IMR-90 (cell line): Measurements from ENCODE around the gene RIPPLY3. TPM values are rescaled to one million over a fixed set of nuclear protein-coding genes. Genes with fewer than 3 reads are reported as not detected.

Source experiments
- ATAC-seq: fragments of 200-7000 bp; cut with Tn5 transposase; 2 replicates; pipeline ENCODE4 v1.9.1; 2020; ENCODE audit warnings: low read depth, mild to moderate bottlenecking, moderate library complexity
- BruUV-seq: library from RNA; stranded (reverse); fragments of 400-500 nt; replicated peaks from 2 replicates; lab custom pipeline; 2021; lab: Mats Ljungman, UMichigan
- CTCF ChIA-PET: fragments of 300-600 bp; formaldehyde crosslinking; extraction: SDS; loops from one replicate; lab custom pipeline; 2021; ENCODE audit warnings: antibody characterized with exemption; lab: Yijun Ruan, JAX
- POLR2A ChIA-PET: fragments of 300-600 bp; sonication (Branson Sonifier 250); formaldehyde crosslinking; loops from one replicate; lab custom pipeline; 2022; ENCODE audit warnings: antibody characterized with exemption; ENCODE audit not compliant: unreplicated experiment; lab: Charles Lee
- DNase-seq: peaks from one replicate; pipeline ENCODE4 v3.0.0; 2013
- H2AFZ ChIP-seq: replicated peaks from 2 replicates; pipeline ENCODE3; 2013; ENCODE audit warnings: low read length, mild to moderate bottlenecking; ENCODE audit not compliant: poor library complexity
- H2AK5ac ChIP-seq: 2 replicates; pipeline ENCODE4 v1.6.1; 2013; ENCODE audit warnings: low read depth, low read length, inconsistent platforms
- H2AK9ac ChIP-seq: replicated peaks from 2 replicates; pipeline ENCODE3; 2013; ENCODE audit warnings: mild to moderate bottlenecking, low read depth, low read length, moderate library complexity; ENCODE audit not compliant: poor library complexity
- H2BK120ac ChIP-seq: 2 replicates; pipeline ENCODE4 v1.6.1; 2013; ENCODE audit warnings: low read depth, low read length, inconsistent platforms
- H2BK15ac ChIP-seq: 3 replicates; pipeline ENCODE4 v1.6.1; 2013; ENCODE audit warnings: low read depth, low read length, inconsistent platforms
- H2BK20ac ChIP-seq: 2 replicates; pipeline ENCODE4 v1.6.1; 2013; ENCODE audit warnings: low read depth, mild to moderate bottlenecking, inconsistent platforms, low read length, moderate library complexity
- H2BK5ac ChIP-seq: 2 replicates; pipeline ENCODE4 v1.6.1; 2013; ENCODE audit warnings: mild to moderate bottlenecking, low read depth, low read length, inconsistent platforms; ENCODE audit not compliant: poor library complexity, severe bottlenecking
- H3K14ac ChIP-seq: replicated peaks from 2 replicates; pipeline ENCODE4 v1.6.1; 2013; ENCODE audit warnings: low read depth, low read length, inconsistent platforms
- H3K18ac ChIP-seq: 2 replicates; pipeline ENCODE4 v1.6.1; 2013; ENCODE audit warnings: low read depth, low read length, control low read depth
- H3K23ac ChIP-seq: 2 replicates; pipeline ENCODE4 v1.6.1; 2013; ENCODE audit warnings: low read depth, low read length, inconsistent platforms
- H3K27ac ChIP-seq: 2 replicates; pipeline ENCODE4 v1.5.1; 2013; ENCODE audit warnings: mild to moderate bottlenecking, control low read depth, low read length; ENCODE audit not compliant: insufficient read depth
- H3K27me3 ChIP-seq: 2 replicates; pipeline ENCODE4 v1.6.1; 2013; ENCODE audit warnings: low read length; ENCODE audit not compliant: control insufficient read depth, insufficient read depth
- H3K36me3 ChIP-seq: 2 replicates; pipeline ENCODE4 v1.6.1; 2013; ENCODE audit warnings: low read length, mixed read lengths; ENCODE audit not compliant: control insufficient read depth, insufficient read depth
- H3K4ac ChIP-seq: 2 replicates; pipeline ENCODE4 v1.6.1; 2013; ENCODE audit warnings: low read depth, low read length, inconsistent platforms
- H3K4me1 ChIP-seq: 2 replicates; pipeline ENCODE4 v1.6.1; 2013; ENCODE audit warnings: low read length, mixed read lengths; ENCODE audit not compliant: control insufficient read depth, insufficient read depth
- H3K4me2 ChIP-seq: 2 replicates; pipeline ENCODE4 v1.6.1; 2013; ENCODE audit warnings: low read depth, mild to moderate bottlenecking, control low read depth, low read length, moderate library complexity
- H3K4me3 ChIP-seq: 2 replicates; pipeline ENCODE4 v1.5.1; 2013; ENCODE audit warnings: low read depth, mild to moderate bottlenecking, control low read depth, low read length, moderate library complexity; ENCODE audit not compliant: insufficient read depth
- H3K56ac ChIP-seq: 2 replicates; pipeline ENCODE4 v1.6.1; 2013; ENCODE audit warnings: low read length, inconsistent platforms; ENCODE audit not compliant: insufficient read depth; ENCODE audit errors: extremely low read depth
- H3K79me1 ChIP-seq, 2 experiments: 2 replicates each; pipeline ENCODE4 v1.6.1; 2013; ENCODE audit warnings: low read length in 2 of 2, inconsistent platforms in 1 of 2, low read depth in 1 of 2
- H3K9ac ChIP-seq: 2 replicates; pipeline ENCODE4 v1.6.1; 2013; ENCODE audit warnings: low read depth, low read length, control low read depth
- H3K9me1 ChIP-seq: 2 replicates; pipeline ENCODE4 v1.6.1; 2013; ENCODE audit warnings: low read length, inconsistent platforms; ENCODE audit not compliant: insufficient read depth
- H3K9me3 ChIP-seq: 2 replicates; pipeline ENCODE4 v1.6.1; 2013; ENCODE audit warnings: low read length; ENCODE audit not compliant: control insufficient read depth, insufficient read depth
- H4K20me1 ChIP-seq: 2 replicates; pipeline ENCODE4 v1.6.1; 2013; ENCODE audit warnings: low read length, inconsistent platforms; ENCODE audit not compliant: insufficient read depth
- H4K5ac ChIP-seq: 2 replicates; pipeline ENCODE4 v1.6.1; 2013; ENCODE audit warnings: mild to moderate bottlenecking, low read depth, low read length, control low read depth
- H4K8ac ChIP-seq, 2 experiments: 2 replicates each; pipeline ENCODE4 v1.6.1; 2013; ENCODE audit warnings: low read depth in 2 of 2, low read length in 2 of 2, control low read depth in 1 of 2, inconsistent platforms in 1 of 2
- H4K91ac ChIP-seq: 2 replicates; pipeline ENCODE4 v1.6.1; 2013; ENCODE audit warnings: low read depth, low read length, inconsistent platforms; ENCODE audit not compliant: insufficient read depth
- SMC3 ChIP-seq: fragments of 150-350 bp; IDR thresholded peaks from 2 replicates; pipeline ENCODE4 v1.6.1; 2016; ENCODE audit warnings: low read depth, mild to moderate bottlenecking, antibody characterized with exemption, low read length, moderate library complexity
- WGBS, 2 experiments: methylation state at CpG; one replicate each; pipeline versions ENCODE4 v1.1.5 to v1.1.7; 2013; ENCODE audit warnings: missing lambda C conversion rate in 2 of 2; ENCODE audit not compliant: insufficient read length in 1 of 2; ENCODE audit errors: extremely low coverage in 2 of 2; 5-methylcytosine and 5-hydroxymethylcytosine counted together
- dilution Hi-C: fragments of 300-500 bp; cut with HindIII; formaldehyde crosslinking; loops from one replicate; pipeline ENCODE4 v1.14.3; 2018; ENCODE audit warnings: low sequenced_read_pairs; ENCODE audit not compliant: unreplicated experiment
- in situ Hi-C: fragments of 300-500 bp; cut with MboI; formaldehyde crosslinking; loops from 3 replicates; pipeline ENCODE4 v1.14.3; 2019; ENCODE audit warnings: low sequenced_read_pairs, inconsistent platforms, mixed read lengths
- intact Hi-C: fragments of 100-400 bp; cut with micrococcal nuclease; formaldehyde crosslinking; loops from 2 replicates; pipeline ENCODE4 v1.10.0; 2022
- polyA plus RNA-seq, 3 experiments: library from polyadenylated mRNA; depleted of rRNA; stranded (reverse); fragments of >200 nt; gene quantifications; 2 replicates each; pipeline ENCODE4 v1.2.3, GENCODE V29; 2012; ENCODE audit warnings: low replicate concordance in 1 of 3
- total RNA-seq: library from RNA; depleted of rRNA; stranded (reverse); fragments of >200 nt; gene quantifications from 2 replicates; pipeline ENCODE4 v1.2.3, GENCODE V29; 2012

Gene RIPPLY3
- total and polyA plus RNA-seq, 2 of the 4 experiments (the other 2 are of a cell fraction), result 0.10 TPM; not detected in 1

DNA sequence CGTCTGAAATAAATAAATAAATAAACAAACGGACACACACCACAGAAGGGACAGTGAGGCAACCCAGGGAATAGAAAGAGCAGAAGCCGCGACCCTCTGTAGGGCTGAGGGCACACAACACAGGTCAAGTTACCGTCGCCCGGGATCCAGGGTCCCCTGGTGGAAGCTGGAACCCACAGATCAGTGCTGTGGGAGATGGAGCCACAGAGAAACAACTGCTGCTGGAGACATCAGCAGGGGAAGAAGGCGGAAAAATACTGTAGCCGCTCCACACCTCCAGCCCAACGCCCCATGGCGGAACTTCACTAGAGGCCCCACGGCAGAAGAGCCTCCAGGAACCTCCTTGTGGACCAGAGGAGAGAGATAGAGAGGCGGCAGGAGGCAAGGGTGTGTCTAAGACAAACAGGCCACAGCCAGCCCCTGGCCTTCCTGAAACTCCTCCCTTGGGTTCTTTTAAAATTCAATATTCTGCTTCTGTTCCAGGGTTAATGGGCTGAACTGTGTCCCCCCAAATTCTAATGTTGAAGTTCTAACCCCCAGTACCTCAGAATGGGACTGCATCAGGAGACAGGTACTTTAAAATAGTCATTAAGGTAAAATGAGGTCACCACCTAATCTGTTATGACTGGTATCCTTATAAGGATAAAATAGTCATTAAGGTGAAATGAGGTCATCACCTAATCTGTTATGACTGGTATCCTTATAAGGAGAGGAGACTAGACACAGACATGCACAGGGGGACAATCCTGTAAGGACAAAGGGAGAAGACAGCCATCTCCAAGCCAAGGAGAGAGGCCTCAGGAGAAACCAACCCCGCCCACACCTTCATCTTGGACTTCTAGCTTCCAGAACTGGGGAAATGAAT lies 32.3 kb upstream of the RIPPLY3 start:
- Histone ChIP-seq H3K27ac (no peak overlapping the region), H4K91ac (no peak overlapping the region), H4K5ac (no peak overlapping the region), H3K18ac (no peak overlapping the region), H2BK20ac (no peak overlapping the region), H2BK5ac (no peak overlapping the region), H3K23ac (no peak overlapping the region), H3K36me3 (no peaks in the 10 kb centered on the region; the same call in 1 of the 2 replicates), H3K4me3 (no peak overlapping the region), H3K79me1 (peaks cover 0 to 6% of the 10 kb centered on the region in 2 experiments; a peak in 1 of 4 replicates), H4K20me1 (no peaks in the 10 kb centered on the region), H2AK5ac (no peak overlapping the region), H3K56ac (no peak overlapping the region), H3K14ac (no peak overlapping the region), H3K4me2 (no peak overlapping the region), H4K8ac (no peak overlapping the region), H2AFZ (peak overlapping the region; percentile 51), H2BK120ac (no peak overlapping the region), H3K4me1 (peaks cover 5% of the 10 kb centered on the region), H2BK15ac (no peak overlapping the region), H3K4ac (no peak overlapping the region), H3K9ac (no peak overlapping the region), H2AK9ac (peak overlapping the region; percentile 5), H3K9me1 (peaks cover 7% of the 10 kb centered on the region; the same call in 1 of the 2 replicates), H3K27me3 (no peaks in the 10 kb centered on the region), H3K9me3 (no peaks in the 10 kb centered on the region)
- in situ Hi-C loops, result no loop called here
- TF ChIP-seq SMC3, result no peak
- dilution Hi-C loops, result no loop called here
- BruUV-seq, result no TSS peak
- DNase-seq (no peak), ATAC-seq (no peak)
- CTCF ChIA-PET, result no interaction called here
- POLR2A ChIA-PET, result no interaction called here
- 80% methylated on average over 2 of the region's 14 CpGs; no CpG with 5 or more reads in 1 of the 2 experiments for whole genome bisulfite sequencing, 2 experiments
- intact Hi-C loops, result no loop called here
